DOHH2 (cell line): ENCODE results near the gene ACTN4.

Experiments used
- EZH2phosphoT487 ChIP-seq: fragments of 200-600 bp; sonication (generic); IDR thresholded peaks from 2 replicates; pipeline ENCODE4 v1.6.1; 2017; ENCODE audit warnings: borderline replicate concordance, mild to moderate bottlenecking, antibody characterized with exemption, low read length, moderate library complexity, mixed read lengths
- TF ChIP-seq, protein P1 (sequence below): fragments of 200-600 bp; sonication (generic); IDR thresholded peaks from one replicate; pipeline ENCODE4 v1.5.1; 2014; ENCODE audit warnings: antibody characterized with exemption, mild to moderate bottlenecking, low read depth, low read length; ENCODE audit not compliant: poor library complexity, severe bottlenecking

GRCh38 chr19:38759590-38760003 lies 112.1 kb downstream of the ACTN4 start:
- TF ChIP-seq, protein P1, sequence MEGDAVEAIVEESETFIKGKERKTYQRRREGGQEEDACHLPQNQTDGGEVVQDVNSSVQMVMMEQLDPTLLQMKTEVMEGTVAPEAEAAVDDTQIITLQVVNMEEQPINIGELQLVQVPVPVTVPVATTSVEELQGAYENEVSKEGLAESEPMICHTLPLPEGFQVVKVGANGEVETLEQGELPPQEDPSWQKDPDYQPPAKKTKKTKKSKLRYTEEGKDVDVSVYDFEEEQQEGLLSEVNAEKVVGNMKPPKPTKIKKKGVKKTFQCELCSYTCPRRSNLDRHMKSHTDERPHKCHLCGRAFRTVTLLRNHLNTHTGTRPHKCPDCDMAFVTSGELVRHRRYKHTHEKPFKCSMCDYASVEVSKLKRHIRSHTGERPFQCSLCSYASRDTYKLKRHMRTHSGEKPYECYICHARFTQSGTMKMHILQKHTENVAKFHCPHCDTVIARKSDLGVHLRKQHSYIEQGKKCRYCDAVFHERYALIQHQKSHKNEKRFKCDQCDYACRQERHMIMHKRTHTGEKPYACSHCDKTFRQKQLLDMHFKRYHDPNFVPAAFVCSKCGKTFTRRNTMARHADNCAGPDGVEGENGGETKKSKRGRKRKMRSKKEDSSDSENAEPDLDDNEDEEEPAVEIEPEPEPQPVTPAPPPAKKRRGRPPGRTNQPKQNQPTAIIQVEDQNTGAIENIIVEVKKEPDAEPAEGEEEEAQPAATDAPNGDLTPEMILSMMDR, result no peak
- no peak for TF ChIP-seq EZH2phosphoT487
